HepG2 (cell line): ENCODE data around the gene SERPINB6. TPM values are rescaled to one million over a fixed set of nuclear protein-coding genes. Genes with fewer than 3 reads are reported as not detected.
A peak's percentile ranks its signal among the peaks of the same experiment; 100 is the strongest.

ENCODE experiments used
- BHLHE40 ChIP-seq: IDR thresholded peaks from 2 replicates; pipeline ENCODE4 v1.6.1; 2011; ENCODE audit warnings: low read length, improper control_type of control experiment
- CREB1 ChIP-seq, 2 experiments: fragments of 450-650 bp in 1 of 2; IDR thresholded peaks; 2 replicates each; pipeline ENCODE4 v1.6.1; 2016 to 2017; ENCODE audit warnings: control low read depth in 1 of 2, mild to moderate bottlenecking in 1 of 2, missing compliant biosample characterization in 1 of 2, missing genetic modification characterization in 1 of 2
- ESRRA ChIP-seq: sonication (generic); formaldehyde crosslinking; IDR thresholded peaks from 2 replicates; pipeline ENCODE4 v1.5.1; 2020; ENCODE audit warnings: mild to moderate bottlenecking, low read depth, missing genetic modification reagents
- GZF1 ChIP-seq: sonication (generic); formaldehyde crosslinking; IDR thresholded peaks from 2 replicates; pipeline ENCODE4 v1.5.1; 2020; ENCODE audit warnings: mild to moderate bottlenecking, missing genetic modification reagents
- HHEX ChIP-seq: IDR thresholded peaks from 2 replicates; pipeline ENCODE4 v1.6.1; 2016; ENCODE audit warnings: control low read depth
- NFKB2 ChIP-seq: sonication (generic); formaldehyde crosslinking; IDR thresholded peaks from 2 replicates; pipeline ENCODE4 v1.4.0; 2020; ENCODE audit warnings: missing genetic modification reagents, borderline replicate concordance
- NR2C2 ChIP-seq: sonication (generic); formaldehyde crosslinking; IDR thresholded peaks from 2 replicates; pipeline ENCODE4 v1.4.0; 2020; ENCODE audit warnings: missing genetic modification reagents, mild to moderate bottlenecking, moderate library complexity, borderline replicate concordance
- PLRG1 ChIP-seq: fragments of 450-650 bp; conservative IDR thresholded peaks from 2 replicates; pipeline ENCODE4 v1.6.1; 2016
- PRPF4 ChIP-seq: fragments of 200-400 bp; formaldehyde crosslinking; IDR thresholded peaks from 2 replicates; pipeline ENCODE4 v1.6.1; 2016; ENCODE audit warnings: low read length, low read depth; ENCODE audit not compliant: poor library complexity, severe bottlenecking
- SMAD1 ChIP-seq: sonication (generic); formaldehyde crosslinking; IDR thresholded peaks from 2 replicates; pipeline ENCODE4 v1.4.0; 2020; ENCODE audit warnings: missing genetic modification reagents, low read depth, mild to moderate bottlenecking, borderline replicate concordance
- SOX5 ChIP-seq: IDR thresholded peaks from 2 replicates; pipeline ENCODE4 v1.6.1; 2016; ENCODE audit warnings: borderline replicate concordance
- SP4 ChIP-seq: sonication (generic); formaldehyde crosslinking; IDR thresholded peaks from 2 replicates; pipeline ENCODE4 v1.8.1; 2023; ENCODE audit warnings: mild to moderate bottlenecking, missing genetic modification reagents
- STAG1 ChIP-seq: sonication (generic); formaldehyde crosslinking; IDR thresholded peaks from 2 replicates; pipeline ENCODE4 v1.4.0; 2020; ENCODE audit warnings: missing genetic modification reagents
- TOPORS ChIP-seq: sonication (generic); formaldehyde crosslinking; IDR thresholded peaks from 2 replicates; pipeline ENCODE4 v1.8.0; 2023; ENCODE audit warnings: mild to moderate bottlenecking, missing genetic modification reagents
- ZEB1 ChIP-seq: IDR thresholded peaks from 2 replicates; pipeline ENCODE4 v1.6.1; 2012; ENCODE audit warnings: mild to moderate bottlenecking, low read depth, inconsistent platforms; ENCODE audit not compliant: insufficient replicate concordance
- ZFP82 ChIP-seq: sonication (generic); formaldehyde crosslinking; IDR thresholded peaks from 2 replicates; pipeline ENCODE4 v1.5.1; 2020; ENCODE audit warnings: mild to moderate bottlenecking, missing genetic modification reagents, borderline replicate concordance
- ZMAT3 ChIP-seq: sonication (generic); formaldehyde crosslinking; conservative IDR thresholded peaks from 2 replicates; pipeline ENCODE4 v1.7.0; 2021; ENCODE audit warnings: missing genetic modification reagents
- ZNF121 ChIP-seq: sonication (generic); formaldehyde crosslinking; IDR thresholded peaks from 2 replicates; pipeline ENCODE4 v1.5.0; 2020; ENCODE audit warnings: mild to moderate bottlenecking, missing genetic modification reagents
- ZNF556 ChIP-seq: sonication (generic); formaldehyde crosslinking; IDR thresholded peaks from 2 replicates; pipeline ENCODE4 v1.4.0; 2020; ENCODE audit warnings: mild to moderate bottlenecking, missing genetic modification reagents, borderline replicate concordance
- polyA plus RNA-seq, 8 experiments: library from polyadenylated mRNA; depleted of rRNA in 3 of 8; stranded (reverse) in 7 of 8; unstranded in 1 of 8; fragments of >200 nt; fragmentation: Illumina TruSeq in 4 of 8; extraction: Trizol in 4 of 8; gene quantifications; 2 replicates each; pipeline versions ENCODE4 v1.2.1 to v1.2.3, GENCODE V29; 2011 to 2016; ENCODE audit warnings: low read depth in 4 of 8, missing spikeins in 1 of 8, mixed read lengths in 1 of 8; ENCODE audit not compliant: insufficient read depth in 1 of 8
- total RNA-seq, 5 experiments: library from RNA; depleted of rRNA; stranded (reverse); fragments of >200 nt; fragmentation: Illumina TruSeq; extraction: Trizol; gene quantifications; 2 replicates each; pipeline ENCODE4 v1.2.3, GENCODE V29; 2016; ENCODE audit warnings: low read depth in 1 of 5
- TF ChIP-seq, protein P1 (sequence below): sonication (generic); formaldehyde crosslinking; IDR thresholded peaks from 2 replicates; pipeline ENCODE4 v1.4.0; 2020; ENCODE audit warnings: missing genetic modification reagents
- TF ChIP-seq, protein P2 (sequence below): sonication (generic); formaldehyde crosslinking; IDR thresholded peaks from 2 replicates; pipeline ENCODE4 v1.4.0; 2020; ENCODE audit warnings: missing genetic modification reagents, borderline replicate concordance

Gene SERPINB6
- total and polyA plus RNA-seq, 2 of the 13 experiments (the other 11 are each of a cell fraction or from before 2014, with no cell fraction given): 38.2 to 61.3 TPM

DNA sequence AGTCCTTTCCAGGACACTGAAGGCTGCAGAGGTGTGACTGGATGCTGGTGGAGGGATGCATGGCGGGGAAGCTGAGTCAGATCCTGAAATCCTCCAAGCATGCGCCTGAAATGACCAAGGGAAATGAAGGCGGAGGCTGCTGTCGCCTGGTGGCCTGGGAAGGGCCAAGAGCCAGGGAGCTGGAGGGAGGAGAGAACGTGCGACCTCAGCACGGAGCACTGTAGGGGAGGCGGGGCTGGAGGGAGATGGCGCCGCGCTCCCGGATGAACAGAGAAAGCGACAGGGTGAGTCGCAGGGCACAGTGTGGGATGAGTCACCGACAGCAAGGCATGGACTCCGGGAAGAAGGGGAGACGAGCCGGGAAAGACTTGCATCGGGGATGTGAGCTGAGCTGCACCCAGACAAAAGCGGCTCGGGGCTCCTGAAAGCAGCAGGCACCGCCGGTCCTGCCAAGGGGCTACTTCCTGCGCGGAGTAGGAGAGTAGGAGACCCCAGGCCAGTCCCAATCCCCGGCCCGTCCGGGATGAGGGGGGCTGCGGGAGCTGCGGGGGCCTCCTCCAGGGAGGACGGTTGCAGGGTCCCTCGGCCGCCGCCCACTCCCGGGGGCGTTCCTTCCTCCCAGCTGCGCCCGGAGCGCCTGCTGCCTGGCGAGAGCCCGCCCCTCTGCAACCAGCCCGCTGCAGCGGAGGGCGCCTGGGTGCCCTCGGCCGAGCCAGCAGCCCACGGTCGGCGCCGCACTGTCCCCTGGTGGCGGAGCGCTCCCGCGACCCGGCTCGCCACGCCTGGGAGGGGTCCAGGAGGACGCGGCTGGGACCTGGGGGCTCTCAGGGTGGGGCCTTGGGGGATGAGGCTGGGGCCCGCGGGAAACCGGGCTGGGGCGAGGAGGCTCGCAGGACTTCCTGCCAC is 17.3 kb upstream of the SERPINB6 start (continued):
- TF ChIP-seq SOX5 (CRISPR knock-in tag) (no peak; the same call in 1 of the 2 replicates), HHEX (no peak), STAG1 (CRISPR knock-in tag) (peak; percentile 92), ESRRA (CRISPR knock-in tag) (peak; percentile 27), ZMAT3 (CRISPR knock-in tag) (no peak), CREB1 (IDR thresholded peaks at IDR 0.05) (no peak; the same call in 1 of the 2 replicates), CREB1 (CRISPR knock-in tag; IDR thresholded peaks at IDR 0.05) (no peak), GZF1 (CRISPR knock-in tag) (peak; percentile 74; the same call in 1 of the 2 replicates), ZNF556 (peak; percentile 75; the same call in 1 of the 2 replicates), ZFP82 (CRISPR knock-in tag) (peak; percentile 75; the same call in 1 of the 2 replicates), NR2C2 (CRISPR knock-in tag) (no peak), SMAD1 (CRISPR knock-in tag) (peak; percentile 95; the same call in 1 of the 2 replicates), PRPF4 (no peak), NFKB2 (peak; percentile 94), TOPORS (0 out of 2 replicates have a peak, but pooled peaks have one; percentile 82), BHLHE40 (peak; percentile 70), ZNF121 (peak; percentile 12; the same call in 1 of the 2 replicates), PLRG1 (no peak), ZEB1 (no peak), SP4 (peak; percentile 83)
- TF ChIP-seq, protein P1, sequence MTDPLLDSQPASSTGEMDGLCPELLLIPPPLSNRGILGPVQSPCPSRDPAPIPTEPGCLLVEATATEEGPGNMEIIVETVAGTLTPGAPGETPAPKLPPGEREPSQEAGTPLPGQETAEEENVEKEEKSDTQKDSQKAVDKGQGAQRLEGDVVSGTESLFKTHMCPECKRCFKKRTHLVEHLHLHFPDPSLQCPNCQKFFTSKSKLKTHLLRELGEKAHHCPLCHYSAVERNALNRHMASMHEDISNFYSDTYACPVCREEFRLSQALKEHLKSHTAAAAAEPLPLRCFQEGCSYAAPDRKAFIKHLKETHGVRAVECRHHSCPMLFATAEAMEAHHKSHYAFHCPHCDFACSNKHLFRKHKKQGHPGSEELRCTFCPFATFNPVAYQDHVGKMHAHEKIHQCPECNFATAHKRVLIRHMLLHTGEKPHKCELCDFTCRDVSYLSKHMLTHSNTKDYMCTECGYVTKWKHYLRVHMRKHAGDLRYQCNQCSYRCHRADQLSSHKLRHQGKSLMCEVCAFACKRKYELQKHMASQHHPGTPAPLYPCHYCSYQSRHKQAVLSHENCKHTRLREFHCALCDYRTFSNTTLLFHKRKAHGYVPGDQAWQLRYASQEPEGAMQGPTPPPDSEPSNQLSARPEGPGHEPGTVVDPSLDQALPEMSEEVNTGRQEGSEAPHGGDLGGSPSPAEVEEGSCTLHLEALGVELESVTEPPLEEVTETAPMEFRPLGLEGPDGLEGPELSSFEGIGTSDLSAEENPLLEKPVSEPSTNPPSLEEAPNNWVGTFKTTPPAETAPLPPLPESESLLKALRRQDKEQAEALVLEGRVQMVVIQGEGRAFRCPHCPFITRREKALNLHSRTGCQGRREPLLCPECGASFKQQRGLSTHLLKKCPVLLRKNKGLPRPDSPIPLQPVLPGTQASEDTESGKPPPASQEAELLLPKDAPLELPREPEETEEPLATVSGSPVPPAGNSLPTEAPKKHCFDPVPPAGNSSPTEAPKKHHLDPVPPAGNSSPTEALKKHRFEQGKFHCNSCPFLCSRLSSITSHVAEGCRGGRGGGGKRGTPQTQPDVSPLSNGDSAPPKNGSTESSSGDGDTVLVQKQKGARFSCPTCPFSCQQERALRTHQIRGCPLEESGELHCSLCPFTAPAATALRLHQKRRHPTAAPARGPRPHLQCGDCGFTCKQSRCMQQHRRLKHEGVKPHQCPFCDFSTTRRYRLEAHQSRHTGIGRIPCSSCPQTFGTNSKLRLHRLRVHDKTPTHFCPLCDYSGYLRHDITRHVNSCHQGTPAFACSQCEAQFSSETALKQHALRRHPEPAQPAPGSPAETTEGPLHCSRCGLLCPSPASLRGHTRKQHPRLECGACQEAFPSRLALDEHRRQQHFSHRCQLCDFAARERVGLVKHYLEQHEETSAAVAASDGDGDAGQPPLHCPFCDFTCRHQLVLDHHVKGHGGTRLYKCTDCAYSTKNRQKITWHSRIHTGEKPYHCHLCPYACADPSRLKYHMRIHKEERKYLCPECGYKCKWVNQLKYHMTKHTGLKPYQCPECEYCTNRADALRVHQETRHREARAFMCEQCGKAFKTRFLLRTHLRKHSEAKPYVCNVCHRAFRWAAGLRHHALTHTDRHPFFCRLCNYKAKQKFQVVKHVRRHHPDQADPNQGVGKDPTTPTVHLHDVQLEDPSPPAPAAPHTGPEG (CRISPR knock-in tag): peak; percentile 55; the same call in 1 of the 2 replicates
- TF ChIP-seq, protein P2, sequence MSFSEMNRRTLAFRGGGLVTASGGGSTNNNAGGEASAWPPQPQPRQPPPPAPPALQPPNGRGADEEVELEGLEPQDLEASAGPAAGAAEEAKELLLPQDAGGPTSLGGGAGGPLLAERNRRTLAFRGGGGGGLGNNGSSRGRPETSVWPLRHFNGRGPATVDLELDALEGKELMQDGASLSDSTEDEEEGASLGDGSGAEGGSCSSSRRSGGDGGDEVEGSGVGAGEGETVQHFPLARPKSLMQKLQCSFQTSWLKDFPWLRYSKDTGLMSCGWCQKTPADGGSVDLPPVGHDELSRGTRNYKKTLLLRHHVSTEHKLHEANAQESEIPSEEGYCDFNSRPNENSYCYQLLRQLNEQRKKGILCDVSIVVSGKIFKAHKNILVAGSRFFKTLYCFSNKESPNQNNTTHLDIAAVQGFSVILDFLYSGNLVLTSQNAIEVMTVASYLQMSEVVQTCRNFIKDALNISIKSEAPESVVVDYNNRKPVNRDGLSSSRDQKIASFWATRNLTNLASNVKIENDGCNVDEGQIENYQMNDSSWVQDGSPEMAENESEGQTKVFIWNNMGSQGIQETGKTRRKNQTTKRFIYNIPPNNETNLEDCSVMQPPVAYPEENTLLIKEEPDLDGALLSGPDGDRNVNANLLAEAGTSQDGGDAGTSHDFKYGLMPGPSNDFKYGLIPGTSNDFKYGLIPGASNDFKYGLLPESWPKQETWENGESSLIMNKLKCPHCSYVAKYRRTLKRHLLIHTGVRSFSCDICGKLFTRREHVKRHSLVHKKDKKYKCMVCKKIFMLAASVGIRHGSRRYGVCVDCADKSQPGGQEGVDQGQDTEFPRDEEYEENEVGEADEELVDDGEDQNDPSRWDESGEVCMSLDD: no peak
